ENCODE measurements around the gene B4GALNT3.

DNA sequence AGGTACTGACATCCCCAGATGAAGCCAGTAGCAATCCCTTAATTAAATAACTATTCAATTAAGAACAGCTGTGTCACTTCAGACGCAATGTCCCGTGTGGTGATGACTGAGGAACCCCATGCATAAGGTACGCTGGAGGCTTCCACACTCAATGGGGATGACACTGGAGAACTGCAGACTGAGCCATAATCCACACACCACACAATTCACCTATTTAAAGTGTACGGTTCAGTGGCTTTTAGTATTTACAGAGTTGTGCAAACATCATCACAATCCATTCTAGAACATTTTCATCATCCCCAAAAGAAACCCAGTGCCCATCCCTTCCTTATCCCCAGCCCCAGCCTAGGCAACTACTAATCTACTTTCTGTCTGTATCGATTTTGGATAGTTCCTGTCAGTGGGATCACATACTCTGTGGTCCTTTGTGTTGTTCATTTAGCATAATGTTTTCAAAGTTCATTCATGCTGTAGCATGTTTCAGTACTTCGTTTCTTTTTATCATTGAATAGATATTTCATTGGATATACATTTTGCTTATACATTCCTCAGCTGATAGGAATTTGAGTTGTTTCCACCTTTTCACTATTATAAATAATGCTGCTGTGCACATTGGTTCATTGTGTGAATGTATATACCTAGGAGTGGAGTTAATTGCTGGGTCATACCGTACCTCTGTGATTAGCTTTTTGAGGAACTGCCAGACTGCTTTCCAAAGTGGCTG is 142.4 kb downstream of the B4GALNT3 start:
- TF ChIP-seq, protein P1, sequence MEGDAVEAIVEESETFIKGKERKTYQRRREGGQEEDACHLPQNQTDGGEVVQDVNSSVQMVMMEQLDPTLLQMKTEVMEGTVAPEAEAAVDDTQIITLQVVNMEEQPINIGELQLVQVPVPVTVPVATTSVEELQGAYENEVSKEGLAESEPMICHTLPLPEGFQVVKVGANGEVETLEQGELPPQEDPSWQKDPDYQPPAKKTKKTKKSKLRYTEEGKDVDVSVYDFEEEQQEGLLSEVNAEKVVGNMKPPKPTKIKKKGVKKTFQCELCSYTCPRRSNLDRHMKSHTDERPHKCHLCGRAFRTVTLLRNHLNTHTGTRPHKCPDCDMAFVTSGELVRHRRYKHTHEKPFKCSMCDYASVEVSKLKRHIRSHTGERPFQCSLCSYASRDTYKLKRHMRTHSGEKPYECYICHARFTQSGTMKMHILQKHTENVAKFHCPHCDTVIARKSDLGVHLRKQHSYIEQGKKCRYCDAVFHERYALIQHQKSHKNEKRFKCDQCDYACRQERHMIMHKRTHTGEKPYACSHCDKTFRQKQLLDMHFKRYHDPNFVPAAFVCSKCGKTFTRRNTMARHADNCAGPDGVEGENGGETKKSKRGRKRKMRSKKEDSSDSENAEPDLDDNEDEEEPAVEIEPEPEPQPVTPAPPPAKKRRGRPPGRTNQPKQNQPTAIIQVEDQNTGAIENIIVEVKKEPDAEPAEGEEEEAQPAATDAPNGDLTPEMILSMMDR (conservative IDR thresholded peaks at IDR 0.05 in 1 of 2, IDR thresholded peaks at IDR 0.05 in 1 of 2; ENCODE audit: low read depth in 1 of 2, low read length in 2 of 2): no peak
- no peak for TF ChIP-seq EZH2 (IDR thresholded peaks at IDR 0.05; ENCODE audit: low read length, missing control alignments)

Data from fibroblast of lung (primary cell).